NCI-H2196 treated with DMSO at 0.1 percent for 48 hours (cell line): Measurements from ENCODE around the gene TLE4.
"Not testable (repeated sequence)": the region's sequence is repeated elsewhere in the genome, so short reads cannot be mapped to it uniquely, and the experiment has no call there.

ENCODE experiments used
- DNase-seq: peaks from one replicate; lab custom pipeline; 2025; ENCODE audit not compliant: unreplicated experiment; lab: John Stamatoyannopoulos, UW

The TLE4 gene

GRCh38 chr9:79630521-79631403 is 59.0 kb downstream of the TLE4 start:
- DNase-seq, result no peak

DNA sequence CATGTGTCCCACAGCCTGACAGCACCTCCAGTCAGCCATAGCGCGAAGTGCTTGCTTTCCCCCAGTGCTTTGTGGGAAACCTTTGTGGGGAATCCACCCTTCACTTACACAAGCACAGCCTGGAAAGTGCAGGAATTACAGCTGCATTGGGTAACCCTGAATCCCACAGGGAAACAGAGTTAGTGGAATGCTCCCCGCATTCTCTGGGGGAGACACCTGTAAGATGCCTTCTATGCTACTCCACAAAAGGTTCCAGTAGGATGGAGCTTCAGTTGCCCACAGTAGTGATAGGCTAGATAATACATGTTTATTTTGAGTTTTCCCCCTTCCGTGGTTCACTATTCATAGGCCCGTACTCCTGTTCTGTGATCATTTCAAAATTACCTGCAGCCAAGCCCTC is 60.3 kb downstream of the TLE4 start:
- no peak for DNase-seq

DNA sequence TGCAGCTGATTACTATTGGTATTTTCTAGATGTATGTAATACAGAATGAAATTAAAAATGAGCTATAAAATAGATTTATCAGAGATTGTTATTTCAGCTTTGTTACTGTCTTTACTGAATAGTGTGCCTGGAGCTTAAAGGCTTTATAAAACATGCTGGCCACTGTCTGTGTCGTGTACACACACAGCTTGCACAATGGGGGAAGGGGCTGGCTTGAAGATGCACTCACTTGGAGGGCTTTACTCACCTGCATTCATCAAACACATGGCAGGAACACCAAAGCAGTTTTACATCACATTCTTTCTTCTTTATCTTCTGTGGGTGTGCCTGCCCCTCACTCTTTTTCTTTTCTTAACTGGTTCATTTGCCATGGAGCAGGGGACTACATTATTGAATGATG is 60.9 kb downstream of the TLE4 start:
- no peak for DNase-seq

- DNase-seq, result no peak
These were observed 61.8 kb downstream of the TLE4 start for GRCh38 chr9:79633558-79633957.

- DNase-seq, result no peak
These were observed 65.6 kb downstream of the TLE4 start for GRCh38 chr9:79637177-79637925.

DNA sequence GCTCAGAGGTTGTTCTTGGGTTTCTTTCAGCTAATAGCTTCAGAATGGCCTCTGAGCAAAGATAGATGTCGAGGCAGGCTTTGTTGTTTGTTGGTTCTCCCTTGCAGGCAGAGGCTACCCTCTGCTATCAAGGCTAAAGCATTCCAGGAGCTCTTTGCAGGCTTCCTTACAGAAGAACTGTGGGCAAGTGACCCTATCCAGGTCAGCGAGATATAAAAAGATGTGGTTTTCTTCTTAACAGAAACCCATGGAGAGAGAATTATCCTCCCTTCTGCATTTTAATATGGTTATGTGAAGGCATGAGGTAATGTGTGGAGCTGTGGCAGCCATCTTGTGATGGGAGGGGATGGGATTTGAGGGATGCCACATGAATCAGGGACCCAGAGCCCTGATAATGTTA is 67.0 kb downstream of the TLE4 start:
- DNase-seq, result no peak

- DNase-seq, result no peak
These were observed 67.6 kb downstream of the TLE4 start for GRCh38 chr9:79639354-79639753.

GRCh38 chr9:79640067-79640466 is 68.3 kb downstream of the TLE4 start:
- not testable (repeated sequence) for DNase-seq

DNA sequence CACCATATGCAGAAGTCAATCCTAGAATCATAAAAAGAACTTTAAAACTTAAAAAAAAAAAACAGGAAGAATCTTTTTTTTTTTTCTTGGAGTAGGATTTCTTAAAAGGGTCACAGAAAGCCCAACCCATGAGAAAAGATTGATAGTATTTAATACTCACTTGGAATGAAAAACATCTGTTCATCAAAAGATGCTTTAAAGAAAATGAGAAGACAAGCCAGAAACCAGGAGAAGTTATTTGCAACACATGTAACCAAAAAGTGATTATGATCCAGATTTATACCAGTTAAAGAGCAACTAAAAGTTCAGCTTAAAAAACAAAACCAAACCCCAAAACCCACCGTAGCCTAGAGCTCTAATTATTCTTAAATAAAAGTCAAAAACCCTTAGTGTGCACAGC is 69.3 kb downstream of the TLE4 start:
- no peak for DNase-seq

- no peak for DNase-seq
These were observed 70.9 kb downstream of the TLE4 start for GRCh38 chr9:79642671-79643070.

DNA sequence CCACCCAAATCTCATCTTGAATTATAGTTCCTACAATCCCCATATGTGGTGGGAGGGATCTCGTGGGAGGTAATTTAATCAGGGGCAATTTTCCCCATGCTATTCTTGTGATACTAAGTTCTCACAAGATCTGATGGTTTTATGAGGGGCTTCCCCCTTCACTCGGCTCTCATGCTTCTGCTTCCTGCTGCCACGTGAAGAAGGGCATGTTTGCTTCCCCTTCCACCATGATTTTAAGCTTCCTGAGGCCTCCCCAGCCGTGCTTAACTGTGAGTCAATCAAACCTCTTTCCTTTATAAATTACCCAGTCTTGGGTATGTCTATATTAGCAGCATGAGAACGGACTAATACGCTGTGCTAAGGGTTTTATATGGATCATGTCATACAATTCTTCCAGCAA is 72.3 kb downstream of the TLE4 start:
- no peak for DNase-seq

DNA sequence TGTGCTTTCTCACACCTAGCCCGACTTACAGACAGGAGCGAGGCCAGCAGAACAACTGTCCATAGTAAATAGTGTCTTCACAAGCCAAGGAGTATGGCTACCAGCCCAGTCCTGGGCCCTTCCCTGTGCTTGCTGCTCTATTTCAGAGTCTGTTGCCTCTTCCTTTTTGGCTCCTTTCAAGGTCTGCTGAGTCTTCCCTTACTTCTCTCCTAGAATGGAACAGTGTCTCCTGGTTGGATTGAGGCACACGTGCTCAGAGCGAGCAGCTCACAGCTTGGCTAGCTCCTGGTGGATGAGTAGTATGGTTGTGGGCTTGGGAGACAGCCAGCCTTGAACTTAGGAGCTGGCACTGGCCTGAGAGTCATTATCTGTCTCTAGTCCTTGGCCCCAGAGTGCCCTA is 72.8 kb downstream of the TLE4 start:
- DNase-seq, result no peak

DNA sequence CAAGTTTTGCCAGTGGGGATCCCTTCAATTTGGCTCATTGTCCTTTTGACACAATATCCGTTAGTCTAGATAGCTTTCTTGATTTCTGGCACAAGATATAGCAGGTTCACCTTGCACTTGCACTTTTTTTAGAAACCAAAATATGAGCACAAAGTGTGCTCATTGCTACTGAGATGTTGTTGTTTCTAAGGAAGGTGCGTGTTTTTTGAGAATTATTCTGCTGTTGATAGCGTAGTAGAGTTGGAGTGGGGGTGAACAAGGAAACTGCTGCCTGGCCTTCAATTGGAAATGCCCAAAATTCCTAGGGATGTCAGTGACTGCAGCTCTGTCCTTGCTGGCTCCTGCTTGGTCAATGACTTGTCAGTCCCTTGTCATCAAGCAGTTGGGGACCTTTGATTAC is 73.3 kb downstream of the TLE4 start:
- no peak for DNase-seq

- no peak for DNase-seq
These were observed 74.3 kb downstream of the TLE4 start for GRCh38 chr9:79646096-79646495.

- no peak for DNase-seq
These were observed 79.6 kb downstream of the TLE4 start for GRCh38 chr9:79651251-79651795.

- DNase-seq, result no peak
These were observed 80.8 kb downstream of the TLE4 start for GRCh38 chr9:79652598-79652997.

DNA sequence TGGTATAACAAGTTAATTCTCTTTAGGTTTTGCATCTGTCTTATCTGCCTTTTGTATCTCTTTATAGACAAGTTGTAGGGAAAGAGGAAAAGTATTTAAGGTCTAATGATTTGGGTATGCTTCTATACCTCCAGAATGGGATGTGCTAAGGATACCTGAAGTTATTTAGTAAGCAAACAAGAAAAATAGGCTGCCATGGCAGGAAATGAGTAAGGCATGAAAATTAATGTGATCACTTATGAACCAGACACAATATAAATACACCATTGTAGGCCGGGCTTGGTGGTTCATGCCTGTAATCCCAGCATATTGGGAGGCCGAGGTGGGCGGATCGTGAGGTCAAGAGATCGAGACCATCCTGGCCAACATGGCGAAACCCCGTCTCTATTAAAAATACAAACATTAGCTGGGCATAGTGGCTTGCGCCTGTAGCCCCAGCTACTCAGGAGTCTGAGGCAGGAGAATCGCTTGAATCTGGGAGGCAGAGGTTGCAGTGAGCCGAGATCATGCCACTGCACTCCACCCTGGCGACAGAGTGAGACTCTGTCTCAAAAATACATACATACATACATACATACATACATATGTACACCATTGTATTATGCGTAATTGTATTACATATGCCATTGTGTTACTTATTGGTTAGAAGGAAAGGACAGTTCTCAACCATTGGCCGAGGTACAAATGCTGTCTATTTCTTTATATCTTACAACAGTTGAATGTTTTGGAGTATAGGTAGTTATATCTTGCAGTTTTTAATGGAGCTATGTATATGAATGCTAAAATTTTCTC is 83.0 kb downstream of the TLE4 start:
- not testable (repeated sequence) for DNase-seq

DNA sequence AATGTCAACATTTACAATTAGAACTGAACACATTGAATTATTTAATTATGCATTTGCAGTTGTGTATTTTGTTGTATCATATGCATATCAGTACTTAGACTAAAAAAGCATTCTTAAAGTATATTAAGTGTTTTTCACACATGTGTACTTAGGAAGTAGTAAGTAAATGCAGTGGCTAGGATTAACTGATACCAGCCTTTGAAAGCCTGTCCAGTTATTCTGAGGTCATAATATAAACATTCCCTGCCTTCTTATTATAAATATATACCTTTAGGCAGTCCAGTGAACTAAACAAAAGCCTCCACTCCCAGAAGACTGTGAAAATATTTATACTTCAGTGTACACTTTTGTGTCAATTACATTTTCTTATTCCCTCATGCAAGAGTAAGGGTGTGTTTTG is 83.8 kb downstream of the TLE4 start:
- no peak for DNase-seq

DNA sequence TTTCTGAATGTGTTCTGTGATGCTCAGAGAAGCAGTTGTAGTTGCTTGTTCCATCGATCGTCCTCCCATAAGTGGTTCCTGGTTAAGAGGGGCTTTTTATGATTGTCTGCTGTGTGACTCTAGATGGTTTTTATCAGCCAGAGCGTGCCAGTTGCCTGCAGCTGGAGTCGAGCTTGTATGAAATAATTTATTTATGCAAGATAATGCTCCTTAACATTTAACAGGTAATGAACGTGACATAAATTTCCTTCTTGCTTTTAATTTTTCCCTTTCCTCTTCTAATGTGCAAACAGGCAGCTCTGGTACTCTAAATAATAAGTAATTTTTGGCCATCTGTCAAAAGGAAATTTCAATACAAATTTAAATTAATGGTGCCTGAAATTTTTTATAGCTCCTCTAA is 84.4 kb downstream of the TLE4 start:
- DNase-seq, result no peak

DNA sequence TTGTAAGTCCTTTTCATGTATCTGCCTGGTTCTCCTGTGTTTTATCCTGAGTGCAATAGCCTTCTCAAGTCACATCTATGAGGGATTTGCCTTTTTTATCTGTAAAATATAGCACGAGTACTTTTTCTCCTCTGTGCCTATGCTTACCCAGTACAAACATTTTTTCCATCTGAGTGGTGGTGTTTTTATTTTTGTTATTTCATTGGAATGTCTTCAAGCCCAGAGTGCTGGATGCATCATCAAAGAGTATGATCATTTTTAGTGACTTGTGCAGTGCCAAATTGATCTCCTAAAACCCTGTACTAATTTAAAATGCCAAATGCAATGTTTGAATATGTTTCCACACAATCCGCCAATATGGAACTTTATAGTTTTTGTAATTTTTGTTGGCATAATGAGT is 86.1 kb downstream of the TLE4 start:
- no peak for DNase-seq

DNA sequence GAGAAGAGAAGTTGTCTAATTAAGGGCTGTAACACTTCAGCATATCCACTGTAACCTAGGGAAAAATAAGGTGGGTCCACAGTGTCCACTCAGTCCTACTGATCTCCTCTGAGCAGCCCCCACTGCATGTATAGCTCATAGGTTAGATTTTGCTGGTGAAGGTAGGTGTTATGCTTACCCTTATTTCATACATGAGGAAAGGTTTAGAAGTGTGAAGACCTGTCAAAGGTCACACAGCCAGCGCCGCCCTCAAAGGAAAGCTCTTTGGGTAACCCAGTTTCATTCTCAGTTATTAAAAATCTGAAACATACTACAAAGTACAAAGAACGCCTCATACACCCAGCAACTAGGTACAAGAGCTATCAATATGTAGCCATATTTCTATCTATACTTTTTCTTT is 87.2 kb downstream of the TLE4 start:
- DNase-seq, result no peak
